Activated naive CD4-positive, alpha-beta T cell treated with anti-CD3 and anti-CD28 coated beads, Interleukin-2, amount 50 U/mL, for 24 hours (primary cell): ENCODE data around the gene GNG7.
"Not testable (repeated sequence)": the region's sequence is repeated elsewhere in the genome, so short reads cannot be mapped to it uniquely, and the experiment has no call there.

Experiments used
- H3K27ac Mint-ChIP-seq: one replicate; pipeline ENCODE4 v1.8.0; 2021; ENCODE audit warnings: mild to moderate bottlenecking, mixed read lengths
- H3K27me3 Mint-ChIP-seq: one replicate; pipeline ENCODE4 v1.8.0; 2021; ENCODE audit warnings: mixed read lengths
- H3K36me3 Mint-ChIP-seq: one replicate; pipeline ENCODE4 v1.8.0; 2021; ENCODE audit warnings: mixed read lengths
- H3K4me1 Mint-ChIP-seq: one replicate; pipeline ENCODE4 v1.8.0; 2021; ENCODE audit warnings: mixed read lengths
- H3K4me3 Mint-ChIP-seq: one replicate; pipeline ENCODE4 v1.8.0; 2021; ENCODE audit warnings: mild to moderate bottlenecking, mixed read lengths
- H3K9me3 Mint-ChIP-seq: one replicate; pipeline ENCODE4 v1.8.0; 2021; ENCODE audit warnings: mixed read lengths

The GNG7 gene

DNA sequence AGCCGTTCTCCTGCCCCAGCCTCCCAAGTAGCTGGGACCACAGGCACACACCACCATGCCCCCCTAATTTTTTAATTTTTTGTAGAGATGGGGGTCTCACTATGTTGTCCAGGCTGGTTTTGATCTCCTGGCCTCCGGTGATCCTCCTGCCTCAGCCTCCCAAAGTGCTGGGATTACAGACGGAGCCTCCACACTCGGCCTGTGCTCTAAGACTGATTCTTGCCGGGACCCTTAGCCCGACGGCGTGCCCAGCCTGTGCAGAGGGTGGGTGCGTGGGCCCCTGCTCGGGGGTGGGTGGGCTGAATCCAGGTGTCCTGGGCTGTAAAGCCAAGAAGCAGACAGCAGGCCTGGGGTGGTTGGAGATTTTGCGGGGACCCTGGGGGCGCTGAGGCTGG, 162.2 kb downstream of the GNG7 start:
- H3K9me3 Mint-ChIP-seq: no peaks in the 10 kb centered on the region
- peaks cover 10% of the 10 kb centered on the region for H3K4me1 Mint-ChIP-seq
- H3K27me3 Mint-ChIP-seq: no peaks in the 10 kb centered on the region
- H3K4me3 Mint-ChIP-seq: no peak overlapping the region
- H3K36me3 Mint-ChIP-seq: no peaks in the 10 kb centered on the region
- H3K27ac Mint-ChIP-seq: no peak overlapping the region

- Mint-ChIP-seq H3K9me3 (no peaks in the 10 kb centered on the region), H3K4me1 (peaks cover 18% of the 10 kb centered on the region), H3K4me3 (no peak overlapping the region), H3K36me3 (no peaks in the 10 kb centered on the region), H3K27ac (no peak overlapping the region), H3K27me3 (no peaks in the 10 kb centered on the region)
Measured at GRCh38 chr19:2538096-2538757, 164.3 kb downstream of the GNG7 start.

GRCh38 chr19:2537584-2537983, 164.9 kb downstream of the GNG7 start:
- H3K4me3 Mint-ChIP-seq, H3K36me3 Mint-ChIP-seq, H3K27me3 Mint-ChIP-seq, H3K27ac Mint-ChIP-seq, H3K9me3 Mint-ChIP-seq: not testable (repeated sequence)
- H3K4me1 Mint-ChIP-seq: peaks cover 21% of the 10 kb centered on the region

- Mint-ChIP-seq H3K9me3 (peaks cover 6% of the 10 kb centered on the region), H3K4me1 (peaks cover 26% of the 10 kb centered on the region), H3K27ac (no peak overlapping the region), H3K4me3 (no peak overlapping the region), H3K36me3 (peaks cover 4% of the 10 kb centered on the region), H3K27me3 (no peaks in the 10 kb centered on the region)
Measured at GRCh38 chr19:2536461-2536860, 166.0 kb downstream of the GNG7 start.

DNA sequence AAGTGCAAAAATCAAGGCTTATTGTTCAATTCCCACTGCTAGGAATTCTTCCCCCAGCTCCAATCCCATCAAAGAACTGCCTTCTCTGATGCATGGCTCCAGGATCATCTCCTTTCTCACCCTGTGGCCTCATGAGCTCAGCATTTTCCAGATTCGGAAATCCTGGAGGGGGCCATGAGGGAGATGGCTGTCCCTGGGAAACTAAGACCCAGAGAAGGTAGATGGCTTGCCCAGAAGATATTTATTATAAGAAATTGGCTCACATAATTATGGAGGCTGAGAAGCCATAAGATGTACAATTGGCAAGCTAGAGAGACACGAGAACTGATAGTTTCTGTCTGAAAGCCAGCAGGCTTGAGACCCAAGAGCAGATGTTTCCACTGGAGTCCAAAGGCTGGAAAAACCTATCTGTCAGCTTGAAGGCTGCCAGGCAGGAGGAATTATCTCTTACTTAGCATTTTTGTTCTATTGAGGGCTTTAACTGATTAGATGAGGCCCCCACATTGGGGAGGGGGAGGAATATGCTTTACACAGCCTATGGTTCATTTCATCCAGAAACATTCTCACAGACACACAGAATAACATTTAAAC, 168.0 kb downstream of the GNG7 start:
- peaks cover 6% of the 10 kb centered on the region for H3K9me3 Mint-ChIP-seq
- H3K27ac Mint-ChIP-seq: no peak overlapping the region
- H3K4me3 Mint-ChIP-seq: no peak overlapping the region
- peaks cover 26% of the 10 kb centered on the region for H3K4me1 Mint-ChIP-seq
- no peaks in the 10 kb centered on the region for H3K27me3 Mint-ChIP-seq
- H3K36me3 Mint-ChIP-seq: peaks cover 4% of the 10 kb centered on the region

DNA sequence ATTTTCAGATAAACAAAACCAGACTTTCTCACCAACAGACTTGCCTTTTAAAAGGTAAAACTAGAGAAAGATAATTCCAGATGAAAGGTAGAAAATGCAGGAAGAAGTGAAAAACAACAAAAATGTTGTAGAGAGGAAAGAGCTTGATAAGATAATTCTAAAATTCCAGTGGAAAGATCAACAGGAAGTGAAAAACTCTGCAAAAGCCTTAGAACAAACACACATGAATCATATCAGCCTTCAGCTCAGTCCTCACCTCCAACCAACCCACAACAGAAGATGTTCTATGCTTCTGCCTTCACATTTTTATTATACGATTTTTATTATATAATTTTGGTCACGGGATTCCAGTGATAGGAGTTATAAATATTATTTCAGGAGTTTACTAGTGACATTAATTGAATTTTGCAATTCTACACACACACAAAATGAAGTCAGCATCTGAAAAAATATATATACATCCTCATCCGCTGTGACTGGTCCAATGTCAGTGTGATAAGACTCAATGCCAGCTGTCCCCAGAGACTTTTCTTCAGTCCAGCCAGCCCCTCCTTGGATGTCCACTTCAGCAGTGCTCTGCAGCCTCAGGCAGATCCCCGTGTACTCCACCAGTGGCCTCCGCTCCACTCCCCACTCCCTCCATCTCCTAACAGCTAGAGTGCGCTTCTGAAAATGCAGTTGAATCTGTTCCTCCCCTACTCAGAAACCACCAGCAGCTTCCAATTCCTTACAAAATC, 168.6 kb downstream of the GNG7 start:
- no peaks in the 10 kb centered on the region for H3K27me3 Mint-ChIP-seq

DNA sequence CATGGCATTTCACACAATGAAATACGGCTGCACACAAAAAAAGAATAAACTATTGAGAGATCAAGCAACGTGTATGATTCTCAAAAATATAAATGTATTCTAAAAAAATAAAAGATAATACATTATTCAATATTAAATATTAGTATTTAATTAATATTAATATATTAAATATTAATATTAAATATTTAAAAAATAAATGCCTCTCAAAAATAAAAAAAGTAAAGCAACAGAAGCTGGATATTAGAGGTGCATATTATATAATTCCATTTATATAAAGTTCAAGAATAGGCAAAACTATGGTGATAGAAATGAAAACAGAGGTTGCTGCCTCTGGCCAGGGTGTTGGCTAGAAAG, 169.4 kb downstream of the GNG7 start:
- Mint-ChIP-seq H3K4me3 (no peak overlapping the region), H3K27ac (no peak overlapping the region), H3K36me3 (peaks cover 4% of the 10 kb centered on the region), H3K9me3 (peaks cover 6% of the 10 kb centered on the region), H3K4me1 (peaks cover 26% of the 10 kb centered on the region), H3K27me3 (no peaks in the 10 kb centered on the region)

More for the DNA sequence above, 168.6 kb downstream of the GNG7 start:
- Mint-ChIP-seq H3K36me3 (peaks cover 4% of the 10 kb centered on the region), H3K4me1 (peaks cover 26% of the 10 kb centered on the region), H3K9me3 (peaks cover 6% of the 10 kb centered on the region), H3K4me3 (peak overlapping the region; percentile 55), H3K27ac (no peak overlapping the region)

DNA sequence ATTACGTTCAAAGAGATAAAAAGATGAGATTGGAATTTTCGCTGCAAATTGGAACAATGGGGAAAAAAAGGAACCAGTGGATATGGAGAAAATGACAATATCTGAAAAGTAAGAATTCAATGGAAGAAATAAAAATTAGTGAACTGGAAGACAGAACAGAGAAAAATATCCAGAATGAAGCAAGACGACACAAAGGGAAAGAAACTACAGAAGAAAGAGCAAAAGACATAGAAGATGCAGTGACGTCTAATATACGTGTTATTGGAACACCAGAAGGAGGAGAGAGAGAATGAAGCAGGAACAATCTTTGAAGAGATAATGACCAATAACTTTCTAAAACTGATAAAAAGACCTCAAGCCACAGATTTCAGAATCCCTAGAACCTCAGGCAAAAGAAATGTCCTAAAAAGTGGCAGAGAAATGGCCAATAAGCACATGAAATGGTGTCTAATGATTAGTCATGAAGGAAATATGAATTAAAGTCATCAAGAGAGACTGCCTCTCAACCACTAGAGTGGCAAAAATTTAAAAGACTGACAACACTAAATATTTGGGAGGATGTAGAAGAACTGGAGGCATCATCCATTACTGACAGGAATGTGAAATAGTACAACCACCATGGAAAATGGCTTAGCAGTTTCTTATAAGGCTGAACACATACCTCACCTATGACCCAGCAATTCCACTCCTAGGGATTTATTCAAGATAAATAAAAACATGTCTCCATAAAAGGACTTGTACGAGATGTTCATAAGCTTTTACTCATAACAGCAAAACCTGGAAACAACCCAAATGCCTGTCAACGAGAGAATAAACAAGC, 170.0 kb downstream of the GNG7 start:
- no peak overlapping the region for H3K27ac Mint-ChIP-seq

GRCh38 chr19:2529942-2530341, 172.6 kb downstream of the GNG7 start:
- H3K36me3 Mint-ChIP-seq, H3K27ac Mint-ChIP-seq, H3K27me3 Mint-ChIP-seq, H3K9me3 Mint-ChIP-seq, H3K4me3 Mint-ChIP-seq: not testable (repeated sequence)
- peaks cover 26% of the 10 kb centered on the region for H3K4me1 Mint-ChIP-seq

More for the DNA sequence above, 170.0 kb downstream of the GNG7 start:
- H3K27me3 Mint-ChIP-seq: no peaks in the 10 kb centered on the region
- H3K4me3 Mint-ChIP-seq: no peak overlapping the region
- peaks cover 4% of the 10 kb centered on the region for H3K36me3 Mint-ChIP-seq
- H3K4me1 Mint-ChIP-seq: peaks cover 26% of the 10 kb centered on the region
- H3K9me3 Mint-ChIP-seq: peaks cover 6% of the 10 kb centered on the region

DNA sequence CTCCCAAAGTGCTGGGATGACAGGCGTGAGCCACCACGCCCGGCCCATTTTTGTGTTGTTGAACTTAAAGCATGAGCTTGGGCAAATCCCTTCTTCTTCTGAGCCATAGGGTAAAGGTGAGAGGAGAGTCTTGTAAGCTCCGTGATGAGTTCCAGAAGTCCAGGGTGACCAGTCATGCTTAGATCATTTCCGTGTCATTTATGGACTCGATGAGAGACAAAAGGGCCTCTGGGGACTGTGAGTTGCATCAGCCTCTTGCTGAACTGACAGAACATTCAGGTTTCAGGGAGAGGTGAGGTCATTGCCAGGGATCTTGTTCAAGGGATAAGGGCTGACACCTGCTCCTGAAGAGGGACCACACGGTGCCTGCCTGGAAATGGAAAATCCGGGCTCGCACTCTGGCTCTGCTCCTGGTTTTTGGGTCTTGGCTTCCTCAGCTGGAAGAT, 173.0 kb downstream of the GNG7 start:
- Mint-ChIP-seq H3K4me3 (no peak overlapping the region), H3K27me3 (no peaks in the 10 kb centered on the region), H3K27ac (no peak overlapping the region), H3K36me3 (peaks cover 4% of the 10 kb centered on the region), H3K4me1 (peaks cover 21% of the 10 kb centered on the region), H3K9me3 (peaks cover 6% of the 10 kb centered on the region)

- Mint-ChIP-seq H3K9me3 (peaks cover 6% of the 10 kb centered on the region), H3K4me1 (peaks cover 13% of the 10 kb centered on the region), H3K27me3 (no peaks in the 10 kb centered on the region), H3K27ac (no peak overlapping the region), H3K36me3 (peaks cover 4% of the 10 kb centered on the region), H3K4me3 (no peak overlapping the region)
Measured at GRCh38 chr19:2528675-2529101, 173.8 kb downstream of the GNG7 start.

DNA sequence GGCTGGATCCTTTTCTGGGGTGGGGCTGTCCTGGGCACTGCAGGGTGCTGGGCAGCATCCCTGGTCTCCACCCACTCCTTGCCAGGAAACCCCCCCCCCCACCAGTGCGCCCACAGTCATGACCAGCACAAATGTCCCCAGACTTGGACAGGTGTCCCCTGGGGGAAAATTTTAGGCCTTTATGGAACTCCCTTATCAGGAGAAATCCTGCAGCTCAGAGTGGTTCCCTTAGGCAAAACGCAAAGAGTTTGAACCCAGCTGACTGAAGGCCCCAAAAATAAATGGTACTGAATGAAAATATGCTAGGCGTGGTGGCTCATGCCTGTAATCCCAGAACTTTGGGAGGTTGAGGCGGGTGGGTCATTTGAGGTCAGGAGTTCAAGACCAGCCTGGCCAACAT, 174.8 kb downstream of the GNG7 start:
- Mint-ChIP-seq H3K27ac (no peak overlapping the region), H3K27me3 (no peaks in the 10 kb centered on the region), H3K36me3 (peaks cover 4% of the 10 kb centered on the region), H3K4me3 (no peak overlapping the region), H3K9me3 (peaks cover 6% of the 10 kb centered on the region), H3K4me1 (peaks cover 6% of the 10 kb centered on the region)

- H3K4me3 Mint-ChIP-seq: no peak overlapping the region
- H3K9me3 Mint-ChIP-seq: peaks cover 2% of the 10 kb centered on the region
- peaks cover 2% of the 10 kb centered on the region for H3K36me3 Mint-ChIP-seq
- H3K4me1 Mint-ChIP-seq: peaks cover 1% of the 10 kb centered on the region
- no peak overlapping the region for H3K27ac Mint-ChIP-seq
- H3K27me3 Mint-ChIP-seq: no peaks in the 10 kb centered on the region
Measured at GRCh38 chr19:2527171-2527570, 175.3 kb downstream of the GNG7 start.

DNA sequence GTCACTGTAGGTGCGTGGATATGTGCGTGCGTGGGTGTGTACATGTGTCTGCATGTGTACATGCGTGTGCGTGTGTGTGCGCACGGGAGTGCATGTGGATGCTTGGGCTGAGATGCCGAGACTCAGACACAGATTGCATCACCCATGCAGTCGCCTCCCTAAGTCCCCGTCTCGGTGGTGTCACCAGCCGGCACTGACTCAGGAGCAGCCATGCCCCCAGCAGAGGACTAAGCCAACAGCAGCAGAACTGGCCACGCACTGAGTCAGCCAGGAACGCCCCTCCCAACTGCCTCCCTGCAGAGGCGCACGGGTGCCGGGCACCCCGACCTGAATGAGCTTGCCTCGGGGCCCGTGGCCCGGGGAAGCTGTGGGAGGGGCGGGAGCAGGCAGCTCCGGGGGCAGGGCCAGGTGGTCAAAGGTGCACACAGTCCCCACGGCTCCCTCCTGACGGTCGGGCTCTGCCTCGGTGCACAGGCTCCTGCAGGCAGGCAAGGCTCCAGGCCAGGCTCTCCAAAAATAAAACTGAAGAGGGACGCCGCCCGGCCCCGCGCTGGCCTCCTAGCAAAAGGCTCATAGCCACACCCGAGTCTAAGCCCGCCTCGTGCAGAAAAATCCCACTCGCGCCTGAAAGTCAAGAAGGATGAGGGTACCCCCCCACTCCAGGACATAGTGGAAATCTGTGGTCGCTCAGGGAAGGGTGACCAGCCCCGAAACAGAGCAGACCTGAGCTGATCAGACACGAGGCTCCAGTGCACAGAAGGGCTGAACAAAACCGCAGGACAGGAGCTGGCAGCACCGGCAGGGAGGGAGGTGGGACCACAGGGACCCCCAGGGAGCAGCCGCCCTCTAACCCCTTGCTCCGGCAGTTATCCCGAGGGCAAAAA, 177.4 kb downstream of the GNG7 start:
- H3K4me1 Mint-ChIP-seq: no peaks in the 10 kb centered on the region
- no peak overlapping the region for H3K4me3 Mint-ChIP-seq
- H3K9me3 Mint-ChIP-seq: no peaks in the 10 kb centered on the region
- H3K27me3 Mint-ChIP-seq: no peaks in the 10 kb centered on the region
- no peaks in the 10 kb centered on the region for H3K36me3 Mint-ChIP-seq
- H3K27ac Mint-ChIP-seq: no peak overlapping the region

- no peaks in the 10 kb centered on the region for H3K4me1 Mint-ChIP-seq
- no peaks in the 10 kb centered on the region for H3K36me3 Mint-ChIP-seq
- H3K27ac Mint-ChIP-seq: no peak overlapping the region
- no peak overlapping the region for H3K4me3 Mint-ChIP-seq
- no peaks in the 10 kb centered on the region for H3K9me3 Mint-ChIP-seq
- no peaks in the 10 kb centered on the region for H3K27me3 Mint-ChIP-seq
Measured at GRCh38 chr19:2524361-2524839, 178.1 kb downstream of the GNG7 start.
